MM.1S (cell line): ENCODE measurements around the gene DNAJC27.

Source experiments
- DNase-seq: peaks from one replicate; pipeline ENCODE4 v3.0.0-alpha.2; 2015
- H2AFZ ChIP-seq: fragments of 300-600 bp; sonication (generic); 2 replicates; pipeline ENCODE4 v1.6.0; 2016; ENCODE audit warnings: antibody characterized with exemption, low read length
- H3F3A ChIP-seq: fragments of 300-600 bp; sonication (generic); 2 replicates; pipeline ENCODE4 v1.6.1; 2016; ENCODE audit warnings: mild to moderate bottlenecking, antibody characterized with exemption, low read length, moderate library complexity, mixed read lengths; ENCODE audit not compliant: insufficient read depth
- H3K27ac ChIP-seq: fragments of 300-600 bp; sonication (generic); 2 replicates; pipeline ENCODE4 v1.5.1; 2016; ENCODE audit warnings: mild to moderate bottlenecking, low read length
- H3K27me3 ChIP-seq: fragments of 300-600 bp; sonication (generic); replicated peaks from 2 replicates; pipeline ENCODE4 v1.6.0; 2016; ENCODE audit warnings: low read length; ENCODE audit not compliant: insufficient read depth
- H3K36me3 ChIP-seq: fragments of 300-600 bp; sonication (generic); replicated peaks from 2 replicates; pipeline ENCODE4 v1.6.1; 2016; ENCODE audit warnings: mild to moderate bottlenecking, low read length, mixed read lengths; ENCODE audit not compliant: insufficient read depth
- H3K4me1 ChIP-seq: fragments of 300-600 bp; sonication (generic); 2 replicates; pipeline ENCODE4 v1.6.1; 2016; ENCODE audit warnings: low read length, mixed read lengths
- H3K4me2 ChIP-seq: fragments of 300-600 bp; sonication (generic); 2 replicates; pipeline ENCODE4 v1.6.0; 2016; ENCODE audit warnings: low read depth, low read length
- H3K4me3 ChIP-seq: fragments of 300-600 bp; sonication (generic); 2 replicates; pipeline ENCODE4 v1.5.1; 2016; ENCODE audit warnings: low read length, mixed read lengths
- H3K79me2 ChIP-seq: fragments of 300-600 bp; sonication (generic); 2 replicates; pipeline ENCODE4 v1.6.1; 2016; ENCODE audit warnings: mixed run types, low read length, mixed read lengths
- H3K9ac ChIP-seq: fragments of 300-600 bp; sonication (generic); 2 replicates; pipeline ENCODE4 v1.6.1; 2016; ENCODE audit warnings: low read length, mixed read lengths
- H3K9me2 ChIP-seq: fragments of 300-600 bp; sonication (generic); replicated peaks from 2 replicates; pipeline ENCODE4 v1.6.1; 2016; ENCODE audit warnings: mild to moderate bottlenecking, low read length, mixed read lengths; ENCODE audit not compliant: insufficient read depth
- H3K9me3 ChIP-seq: fragments of 300-600 bp; sonication (generic); replicated peaks from 2 replicates; pipeline ENCODE4 v1.6.1; 2016; ENCODE audit warnings: mild to moderate bottlenecking, low read length, mixed read lengths; ENCODE audit not compliant: insufficient read depth
- H4K20me1 ChIP-seq: fragments of 300-600 bp; sonication (generic); 2 replicates; pipeline ENCODE4 v1.6.1; 2016; ENCODE audit warnings: mild to moderate bottlenecking, low read length, moderate library complexity, mixed read lengths; ENCODE audit not compliant: insufficient read depth
- CTCF ChIP-seq: fragments of 300-600 bp; sonication (generic); IDR thresholded peaks from 2 replicates; pipeline ENCODE4 v1.5.1; 2016; ENCODE audit warnings: antibody characterized with exemption, low read length, mixed read lengths
- EZH2 ChIP-seq: fragments of 300-600 bp; sonication (generic); optimal IDR thresholded peaks from 2 replicates; pipeline ENCODE3; 2017; ENCODE audit warnings: low read depth, mild to moderate bottlenecking, antibody characterized with exemption, low read length, mixed read lengths
- EZH2phosphoT487 ChIP-seq: fragments of 300-600 bp; sonication (generic); IDR thresholded peaks from 2 replicates; pipeline ENCODE4 v1.6.1; 2018; ENCODE audit warnings: antibody characterized with exemption, low read length

Gene DNAJC27

DNA sequence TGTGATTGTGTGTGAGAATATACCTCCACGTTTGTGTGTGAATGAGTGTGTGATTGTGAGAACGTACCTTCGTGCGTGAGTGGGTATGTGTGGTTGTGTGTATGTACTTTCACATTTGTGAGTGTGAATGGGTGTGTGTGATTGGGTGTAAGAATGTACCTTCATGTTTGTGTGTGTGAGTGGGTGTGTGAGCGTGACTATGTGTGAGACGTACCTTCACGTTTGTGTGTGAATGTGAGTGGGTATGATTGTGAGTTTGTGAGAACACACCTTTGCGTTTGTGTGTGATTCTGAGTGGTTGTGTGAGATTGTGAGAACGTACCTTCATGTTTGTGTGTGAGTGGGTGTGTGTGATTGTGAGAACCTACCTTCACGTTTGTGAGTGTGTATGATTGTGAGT, 45.9 kb downstream of the DNAJC27 start:
- TF ChIP-seq EZH2 (no peak), EZH2phosphoT487 (no peak), CTCF (no peak)
- Histone ChIP-seq H3K4me3 (no peak overlapping the region), H3K4me1 (peaks cover 8% of the 10 kb centered on the region), H3K9me2 (no peaks in the 10 kb centered on the region), H3K4me2 (no peak overlapping the region), H3K27me3 (no peaks in the 10 kb centered on the region), H3F3A (peaks cover 11% of the 10 kb centered on the region), H3K9ac (no peak overlapping the region), H3K79me2 (no peaks in the 10 kb centered on the region), H3K36me3 (no peaks in the 10 kb centered on the region), H3K27ac (no peak overlapping the region), H2AFZ (no peak overlapping the region), H3K9me3 (no peaks in the 10 kb centered on the region), H4K20me1 (no peaks in the 10 kb centered on the region)
- DNase-seq, result no peak

- no peak overlapping the region for H3K9ac ChIP-seq
- H3K27ac ChIP-seq, result no peak overlapping the region
- H4K20me1 ChIP-seq, result no peaks in the 10 kb centered on the region
- H3K36me3 ChIP-seq, result no peaks in the 10 kb centered on the region
- DNase-seq, result no peak
- no peak overlapping the region for H2AFZ ChIP-seq
- H3K27me3 ChIP-seq, result no peaks in the 10 kb centered on the region
- H3K4me2 ChIP-seq, result no peak overlapping the region
- TF ChIP-seq EZH2phosphoT487 (no peak), EZH2 (no peak)
- peaks cover 10% of the 10 kb centered on the region for H3F3A ChIP-seq
- no peaks in the 10 kb centered on the region for H3K9me2 ChIP-seq
- no peaks in the 10 kb centered on the region for H3K9me3 ChIP-seq
- no peaks in the 10 kb centered on the region for H3K4me1 ChIP-seq
- H3K79me2 ChIP-seq, result no peaks in the 10 kb centered on the region
- H3K4me3 ChIP-seq, result no peak overlapping the region
These were observed 47.0 kb downstream of the DNAJC27 start for GRCh38 chr2:24924732-24925131.

- no peak overlapping the region for H3K9ac ChIP-seq
- no peak for TF ChIP-seq EZH2
- TF ChIP-seq EZH2phosphoT487, result no peak
- TF ChIP-seq CTCF, result no peak
- no peak overlapping the region for H2AFZ ChIP-seq
- DNase-seq, result no peak
- H3K4me2 ChIP-seq, result no peak overlapping the region
- H3K9me3 ChIP-seq, result no peaks in the 10 kb centered on the region
- no peak overlapping the region for H3K4me3 ChIP-seq
- no peaks in the 10 kb centered on the region for H4K20me1 ChIP-seq
- no peaks in the 10 kb centered on the region for H3K27me3 ChIP-seq
- no peaks in the 10 kb centered on the region for H3K4me1 ChIP-seq
- no peaks in the 10 kb centered on the region for H3K36me3 ChIP-seq
- H3K9me2 ChIP-seq, result no peaks in the 10 kb centered on the region
- H3K27ac ChIP-seq, result no peak overlapping the region
- H3K79me2 ChIP-seq, result peaks cover 2% of the 10 kb centered on the region
- peaks cover 12% of the 10 kb centered on the region for H3F3A ChIP-seq
These were observed 47.5 kb downstream of the DNAJC27 start for GRCh38 chr2:24924266-24924665.

DNA sequence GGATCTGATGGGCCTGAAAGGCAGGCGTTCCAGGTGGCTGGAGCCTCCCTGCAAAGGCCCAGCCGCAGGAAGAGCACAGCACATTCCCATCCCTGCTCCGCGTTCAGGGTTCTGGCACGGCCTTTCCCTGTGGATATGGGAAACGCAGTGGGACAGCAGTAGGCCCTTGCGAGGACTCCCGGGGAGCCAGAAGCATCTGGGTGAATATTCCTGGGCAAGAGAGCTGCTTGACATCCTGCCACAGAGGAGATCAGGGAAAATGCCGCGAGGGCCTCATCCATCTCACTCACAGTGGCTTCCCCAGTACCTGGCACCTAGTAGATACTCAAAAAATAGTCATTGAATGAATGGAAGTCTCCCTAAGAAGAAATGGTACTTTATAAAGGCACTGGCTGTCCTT, 48.6 kb downstream of the DNAJC27 start:
- Histone ChIP-seq H3K36me3 (no peaks in the 10 kb centered on the region), H3K4me2 (no peak overlapping the region), H3K4me1 (peaks cover 8% of the 10 kb centered on the region), H2AFZ (no peak overlapping the region), H3K9me3 (no peaks in the 10 kb centered on the region), H3K27me3 (no peaks in the 10 kb centered on the region), H3K4me3 (no peak overlapping the region), H4K20me1 (peaks cover 3% of the 10 kb centered on the region; the same call in 1 of the 2 replicates), H3K9ac (no peak overlapping the region), H3K27ac (no peak overlapping the region), H3K79me2 (peaks cover 14% of the 10 kb centered on the region), H3K9me2 (no peaks in the 10 kb centered on the region), H3F3A (peaks cover 14% of the 10 kb centered on the region)
- TF ChIP-seq CTCF, result no peak
- no peak for TF ChIP-seq EZH2phosphoT487
- no peak for TF ChIP-seq EZH2
- no peak for DNase-seq
